Right forelimb (tissue), 1 donor: ENCODE measurements around the gene CCDC14.
"Not testable (repeated sequence)": the region's sequence is repeated elsewhere in the genome, so short reads cannot be mapped to it uniquely, and the experiment has no call there.

Experiments
- DNase-seq: peaks from one replicate; pipeline ENCODE4 v3.0.0-alpha.2; 2018

The CCDC14 gene

GRCh38 chr3:123960781-123961507, at the start of gene CCDC14:
TSS of gene CCDC14 (minus strand) at chr3:123961229. CDS start at chr3:123961173, 56 bp downstream.
- peak; percentile 98 for DNase-seq

DNA sequence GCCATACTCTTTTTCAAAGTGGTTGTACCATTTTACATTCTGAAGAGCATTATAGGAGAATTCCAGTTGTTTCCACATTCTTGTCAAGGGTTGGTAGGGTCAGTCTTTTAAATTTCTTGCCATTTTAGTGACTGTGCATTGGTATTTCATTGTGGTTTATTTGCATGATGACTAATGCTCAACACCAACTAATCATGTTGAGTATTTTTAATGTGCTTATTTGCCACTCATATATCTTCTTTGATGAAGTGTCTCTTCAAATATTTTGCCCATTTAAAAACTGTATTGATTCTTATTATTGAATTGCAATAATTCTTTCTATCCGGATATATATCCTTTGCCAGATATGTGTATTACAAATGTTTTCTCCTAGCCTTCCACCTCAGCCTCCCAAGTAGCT, 47.3 kb upstream of the CCDC14 start:
- not testable (repeated sequence) for DNase-seq

DNA sequence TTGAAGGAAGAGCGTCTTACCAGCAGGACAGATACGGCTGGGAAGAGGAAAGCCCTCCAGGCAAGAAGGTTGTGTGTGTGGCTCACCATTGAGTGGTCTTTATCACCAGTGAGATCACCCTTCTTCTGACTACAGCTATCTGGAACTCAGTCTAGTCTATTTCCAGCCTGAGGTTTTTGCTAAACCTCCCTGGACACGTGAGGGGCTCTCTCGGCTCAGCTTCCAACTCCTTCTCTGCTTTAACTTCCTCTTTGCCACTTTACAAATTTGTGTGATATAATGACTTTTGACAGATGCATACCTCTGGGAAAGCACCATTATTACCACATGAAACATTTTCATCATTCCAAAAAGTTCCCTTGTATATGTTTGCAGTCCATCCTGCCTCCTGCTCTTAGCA, 46.2 kb upstream of the CCDC14 start:
- no peak for DNase-seq

DNA sequence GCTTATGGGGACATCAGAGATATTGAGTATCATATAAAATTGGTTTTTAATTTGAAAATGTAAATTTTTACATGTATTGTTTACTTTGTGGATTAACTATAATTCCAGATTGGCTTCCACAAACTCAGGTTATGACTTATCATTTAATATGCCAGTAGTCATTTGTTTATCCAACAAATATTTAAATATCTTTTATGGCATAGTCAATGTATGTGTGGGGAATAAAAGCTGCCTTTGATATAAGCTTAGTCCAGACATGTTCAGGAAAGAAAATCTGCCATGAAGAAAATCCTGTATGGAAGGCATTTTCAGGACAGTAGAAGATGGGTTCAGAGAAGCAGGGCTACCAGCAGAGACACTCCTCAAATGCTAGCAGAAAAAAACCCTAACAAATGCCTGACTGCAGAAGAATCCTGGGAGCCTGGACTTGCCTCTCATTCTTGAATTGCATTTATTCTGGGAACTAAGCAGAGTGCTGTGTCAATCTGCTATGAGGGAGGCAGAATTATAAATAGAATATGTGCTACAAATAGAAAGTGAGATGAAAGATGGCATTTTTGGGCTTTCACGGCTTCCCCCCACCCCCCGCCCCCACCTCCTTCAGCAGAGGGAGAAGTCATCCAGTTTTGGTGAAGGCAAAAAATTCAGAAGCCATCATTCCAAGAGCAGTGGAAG, 41.5 kb upstream of the CCDC14 start:
- DNase-seq = not testable (repeated sequence)

DNA sequence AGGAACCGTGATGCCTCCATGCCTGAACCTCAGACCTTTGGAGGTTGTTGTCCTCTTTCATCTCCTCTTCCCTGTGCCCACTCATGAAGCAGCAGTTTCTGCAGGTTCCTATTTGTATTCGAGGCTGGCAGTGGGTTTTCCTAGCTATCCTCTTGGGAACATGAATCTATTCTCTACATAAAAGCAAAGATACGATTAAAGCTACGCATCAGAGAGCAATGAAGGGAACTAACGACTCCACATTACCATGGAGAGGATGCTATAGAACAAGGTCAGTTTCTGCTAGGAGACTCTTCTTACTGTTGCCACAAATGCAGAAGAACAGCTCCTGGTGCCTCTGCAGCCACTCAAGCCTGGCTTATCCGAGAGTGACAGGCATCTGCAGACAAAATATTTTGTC, 40.3 kb upstream of the CCDC14 start:
- DNase-seq = not testable (repeated sequence)

GRCh38 chr3:123997543-123997942, 36.5 kb upstream of the CCDC14 start:
- DNase-seq = no peak

GRCh38 chr3:123993818-123994217, 32.8 kb upstream of the CCDC14 start:
- no peak for DNase-seq

DNA sequence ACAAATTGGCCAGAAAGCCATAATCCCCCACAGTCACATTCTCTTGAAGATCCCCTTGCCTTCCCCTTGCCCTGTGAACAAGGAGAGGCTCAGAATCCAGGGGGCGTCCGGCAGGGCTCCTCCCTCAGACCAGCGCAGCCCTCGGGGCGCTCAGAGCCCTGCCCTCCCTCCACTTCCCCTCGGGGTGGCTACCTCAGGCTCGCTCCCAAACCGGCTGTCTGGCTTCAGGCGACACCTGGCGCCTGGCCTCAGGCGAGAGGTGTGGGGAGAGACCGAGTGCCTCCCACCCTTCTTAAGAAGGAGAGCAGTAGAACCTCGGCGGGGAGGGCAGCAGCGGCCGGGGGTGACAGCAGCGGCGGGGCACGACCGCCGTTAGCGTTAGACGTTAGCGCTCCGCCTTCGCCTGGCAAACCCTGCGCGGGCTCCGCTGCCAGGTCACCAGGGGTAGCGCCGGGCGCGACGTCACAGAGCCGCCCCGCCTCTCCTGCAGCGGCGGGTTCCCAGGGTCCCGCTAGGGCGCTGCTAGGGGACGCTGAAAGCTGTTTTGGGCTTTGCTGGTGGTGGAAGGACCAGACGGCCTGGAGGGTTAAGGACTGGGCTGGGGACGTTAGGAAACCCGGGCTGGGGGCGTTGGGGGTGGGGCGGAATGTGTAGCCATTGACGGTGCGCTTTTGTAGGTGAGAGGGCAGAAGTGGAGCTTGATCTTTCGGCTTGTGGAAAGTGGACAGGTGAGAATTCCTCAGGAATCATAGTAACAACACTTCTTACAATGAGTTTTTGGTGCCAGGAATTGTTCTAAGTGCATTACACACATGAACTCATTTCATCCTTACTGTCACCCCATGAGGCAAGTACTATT, 30.9 kb upstream of the CCDC14 start, which contains the start of gene ROPN1:
Gene ROPN1, minus strand, starts transcription at position 395 of the 859 bp plus-strand sequence. CDS start 11,643 bp downstream, outside the sequence.
- DNase-seq = not testable (repeated sequence)

DNA sequence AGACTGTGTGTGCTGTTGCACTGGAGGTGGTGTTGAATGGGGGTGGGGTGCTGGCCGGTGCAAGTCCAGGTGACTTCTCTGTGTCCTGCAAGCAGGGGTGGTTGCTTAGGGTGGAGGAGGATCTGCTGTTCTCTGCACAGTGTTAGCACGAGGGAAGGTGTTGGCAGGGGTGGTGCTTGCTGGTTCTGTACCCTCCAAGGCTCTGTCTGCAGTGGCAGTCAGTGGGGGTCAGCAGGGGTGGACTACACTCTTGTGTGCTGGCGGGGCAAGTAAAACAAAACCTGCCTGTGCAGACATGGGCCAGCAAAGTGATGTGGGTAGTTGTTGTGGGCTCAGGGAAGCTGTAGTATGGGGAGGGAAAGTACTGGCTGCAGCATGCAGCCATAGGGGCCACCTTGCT, 25.4 kb upstream of the CCDC14 start:
- DNase-seq = no peak

DNA sequence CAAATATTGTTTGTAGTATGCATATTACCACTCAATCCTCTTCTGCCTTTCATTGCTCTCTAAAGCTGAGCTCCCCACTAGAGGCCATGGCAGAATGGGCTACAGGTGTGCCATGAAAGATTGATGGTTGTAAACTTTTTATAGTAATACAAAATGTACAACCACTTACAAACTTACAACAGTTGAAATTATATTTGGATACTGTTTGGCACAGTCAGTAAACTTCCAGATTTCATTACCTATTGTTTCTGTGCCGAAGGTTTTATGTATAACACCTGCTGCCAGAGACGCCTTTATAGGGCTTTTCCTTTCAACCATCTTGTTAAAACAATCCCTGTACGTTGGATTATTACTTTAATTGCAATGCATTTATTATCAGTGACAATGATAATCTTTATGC, 23.9 kb upstream of the CCDC14 start:
- no peak for DNase-seq

DNA sequence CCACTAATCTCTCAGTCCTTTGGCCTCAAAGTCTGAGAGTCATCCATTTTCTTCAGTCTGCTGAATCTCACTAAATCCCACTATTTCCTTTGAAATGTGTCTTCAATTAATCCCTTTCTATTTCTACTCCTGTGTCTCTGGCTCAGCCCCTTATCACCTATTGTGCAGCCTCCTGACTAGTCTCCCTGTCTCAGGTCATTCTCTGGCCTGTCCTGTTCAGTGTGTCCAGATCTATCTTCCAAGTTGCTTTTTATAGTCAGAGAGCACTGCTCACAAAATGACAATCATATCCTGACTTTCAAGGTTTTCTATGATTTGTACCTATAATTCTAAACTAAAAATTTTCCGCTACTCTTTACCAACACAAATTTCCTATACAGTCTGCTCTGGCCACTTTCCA, 23.3 kb upstream of the CCDC14 start:
- no peak for DNase-seq

DNA sequence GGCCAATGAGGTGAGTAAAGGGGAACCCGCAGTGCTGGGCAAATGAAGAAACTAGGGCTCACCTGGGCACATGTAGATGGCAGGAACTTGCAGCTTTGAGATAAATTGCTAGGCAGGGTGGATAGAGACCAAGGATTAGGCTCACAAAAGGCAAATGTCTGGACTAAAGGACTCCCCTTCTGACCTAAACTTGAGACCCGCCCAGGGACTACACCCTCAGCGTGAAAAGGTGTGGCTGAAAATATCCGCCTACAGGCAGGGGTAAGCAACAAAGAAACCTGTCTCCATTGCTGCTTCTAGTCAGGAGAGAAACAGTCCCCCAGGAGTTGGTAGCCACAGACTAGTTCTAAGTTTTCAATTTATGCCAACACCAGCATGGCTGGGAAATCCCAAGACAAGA, 20.3 kb upstream of the CCDC14 start:
- not testable (repeated sequence) for DNase-seq

DNA sequence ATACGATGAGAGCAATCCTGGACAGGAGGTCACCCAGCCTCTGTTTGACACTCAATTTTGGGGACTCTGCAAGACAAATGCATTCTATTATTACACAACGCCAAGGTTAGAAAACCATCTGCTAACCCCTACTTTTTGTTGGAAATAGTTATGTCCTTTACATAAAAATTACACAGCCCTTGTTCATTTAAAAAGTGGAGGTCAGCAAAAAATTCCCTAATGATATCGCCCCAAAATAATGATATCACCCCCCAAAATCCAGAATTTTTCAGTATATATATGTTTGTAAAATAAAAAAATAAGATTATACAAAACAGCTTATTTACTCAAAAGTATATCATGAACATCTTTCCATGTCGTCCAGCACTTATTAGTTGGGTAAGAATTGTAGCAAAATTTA, 19.5 kb upstream of the CCDC14 start:
- DNase-seq = no peak

DNA sequence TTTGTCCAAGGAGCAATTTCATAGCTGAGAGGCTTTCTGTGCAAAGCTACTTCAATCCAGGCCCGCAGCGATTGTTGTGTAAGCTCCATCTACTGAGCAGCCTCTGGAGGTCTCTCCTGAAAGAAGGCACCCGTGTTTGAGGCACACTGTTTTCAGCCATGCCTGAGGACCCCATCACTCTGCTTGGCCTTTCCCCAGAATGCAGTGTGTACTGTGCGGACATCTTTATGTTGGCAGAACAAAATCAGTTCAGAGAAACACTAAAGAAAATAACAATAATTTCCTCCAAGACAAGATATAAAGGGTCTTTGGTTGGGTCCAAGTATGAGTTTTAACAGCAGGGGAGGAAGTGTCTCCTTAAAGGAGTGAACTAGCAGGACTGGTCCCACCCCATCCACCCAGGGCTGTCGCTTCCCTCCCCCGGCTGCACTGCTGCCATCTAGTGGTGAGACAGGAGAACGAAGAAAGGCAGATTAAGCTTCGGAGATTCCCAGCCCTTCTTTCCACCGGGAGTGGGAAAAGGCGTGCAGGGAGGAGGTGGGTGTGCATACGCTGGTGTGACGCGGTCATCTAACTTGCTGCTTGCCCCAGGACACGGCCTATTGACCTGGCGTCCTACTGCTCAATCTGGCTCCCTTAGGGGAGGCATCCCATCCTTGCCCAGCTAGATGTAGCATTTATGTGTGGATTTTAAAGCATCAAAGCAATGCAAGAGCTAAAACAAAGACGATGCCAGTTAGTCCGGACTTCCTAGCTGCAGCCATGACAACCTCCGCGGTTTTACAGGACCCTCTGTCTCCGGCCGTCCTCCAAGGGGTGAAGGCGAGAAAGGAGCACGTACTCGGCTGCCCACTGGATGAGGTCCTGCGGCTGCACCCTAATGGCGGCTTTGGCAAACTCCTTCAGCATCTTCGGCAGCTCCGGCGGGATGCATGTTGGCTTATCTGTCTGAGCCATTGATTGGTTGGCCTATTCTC, 18.8 kb upstream of the CCDC14 start:
- DNase-seq = peak; percentile 53

GRCh38 chr3:123976904-123977303, 15.9 kb upstream of the CCDC14 start:
- not testable (repeated sequence) for DNase-seq

- DNase-seq = not testable (repeated sequence)
These were observed 15.3 kb upstream of the CCDC14 start for GRCh38 chr3:123976181-123976898.

GRCh38 chr3:123975030-123975429, 14.0 kb upstream of the CCDC14 start:
- not testable (repeated sequence) for DNase-seq

DNA sequence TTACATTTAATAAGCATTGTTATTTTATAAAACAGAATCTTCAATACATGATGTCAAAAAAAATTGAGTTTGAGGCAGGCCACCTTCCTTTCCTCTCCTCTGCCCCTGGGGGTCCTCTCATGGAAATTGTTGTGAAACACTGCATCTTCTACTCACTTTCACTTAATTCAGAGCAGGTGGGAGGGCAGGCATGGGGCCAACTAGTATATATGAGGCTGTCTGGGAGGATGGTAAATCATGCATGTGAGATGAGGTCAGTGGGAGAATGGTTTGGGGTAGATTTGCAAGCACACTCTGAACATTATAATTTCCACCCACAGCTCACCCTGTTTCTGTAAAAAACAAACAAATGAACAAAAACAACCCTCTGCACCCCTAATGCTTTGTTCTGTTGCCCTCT, 10.4 kb upstream of the CCDC14 start:
- peak; percentile 47 for DNase-seq

DNA sequence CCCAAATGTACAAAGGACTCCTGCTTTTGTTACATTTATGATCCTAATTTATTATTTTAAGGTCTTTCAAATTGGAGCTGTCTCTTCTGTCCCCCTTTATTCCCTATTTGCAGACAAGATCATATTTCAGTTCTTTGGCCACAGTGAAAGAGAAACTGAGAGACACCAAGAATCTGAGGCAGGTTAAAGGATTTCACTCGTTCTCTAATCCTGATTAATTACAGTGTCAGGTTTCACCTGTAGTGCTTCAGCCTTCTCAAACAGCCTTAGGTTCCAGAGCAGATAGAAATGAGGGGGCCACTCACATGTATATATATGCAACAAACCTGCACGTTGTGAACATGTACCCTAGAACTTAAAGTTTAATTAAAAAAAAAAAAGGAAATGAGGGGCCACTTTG, 6.2 kb upstream of the CCDC14 start:
- DNase-seq = not testable (repeated sequence)

DNA sequence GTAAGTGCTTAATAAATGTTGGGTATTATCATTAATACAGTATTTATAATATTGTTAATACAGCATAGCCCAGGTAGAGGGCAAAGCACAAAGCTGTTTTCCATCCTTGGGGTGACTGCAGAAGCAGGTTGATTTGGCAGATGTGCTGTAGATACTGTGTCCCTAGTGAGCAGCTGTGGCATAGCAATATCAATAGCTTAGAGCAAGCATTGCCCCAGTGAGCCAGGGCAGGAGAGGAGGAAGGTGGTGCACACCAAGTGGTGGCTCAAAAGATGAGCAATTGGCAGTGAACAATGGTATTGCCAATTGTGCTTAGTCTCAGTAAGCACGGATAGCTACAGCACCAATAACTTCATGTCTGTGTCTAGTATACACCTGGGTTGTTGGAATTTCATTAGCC, 5.8 kb upstream of the CCDC14 start:
- not testable (repeated sequence) for DNase-seq

DNA sequence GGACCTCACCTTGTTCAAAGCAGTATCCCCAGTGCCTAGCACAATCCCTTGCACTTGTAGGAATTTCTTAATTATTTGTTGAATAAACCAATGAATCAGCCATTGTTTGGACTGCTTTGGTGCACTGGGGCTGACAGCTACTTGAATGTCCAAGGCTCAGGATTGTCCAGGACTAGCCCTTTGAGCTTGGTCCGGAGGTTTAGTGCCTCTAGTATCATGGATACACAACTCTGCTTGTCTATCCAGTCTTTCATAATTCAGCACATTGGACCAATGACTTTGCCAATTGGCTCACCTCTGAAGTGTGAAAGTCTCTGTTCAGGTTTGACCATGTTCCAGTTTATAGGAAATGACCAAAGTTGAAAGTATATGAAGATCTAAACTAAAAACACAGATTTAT, 3.8 kb upstream of the CCDC14 start:
- not testable (repeated sequence) for DNase-seq
